Loucy (cell line): Measurements from ENCODE around the gene SURF6.

Experiments
- EZH2phosphoT487 ChIP-seq: fragments of 200-600 bp; IDR thresholded peaks from 2 replicates; pipeline ENCODE4 v1.6.1; 2018; ENCODE audit warnings: antibody characterized with exemption, mild to moderate bottlenecking, moderate library complexity, borderline replicate concordance
- TF ChIP-seq, protein P1 (sequence below): fragments of 200-600 bp; sonication (generic); conservative IDR thresholded peaks from 2 replicates; pipeline ENCODE4 v1.5.1; 2014; ENCODE audit warnings: mild to moderate bottlenecking, antibody characterized with exemption, low read length

DNA sequence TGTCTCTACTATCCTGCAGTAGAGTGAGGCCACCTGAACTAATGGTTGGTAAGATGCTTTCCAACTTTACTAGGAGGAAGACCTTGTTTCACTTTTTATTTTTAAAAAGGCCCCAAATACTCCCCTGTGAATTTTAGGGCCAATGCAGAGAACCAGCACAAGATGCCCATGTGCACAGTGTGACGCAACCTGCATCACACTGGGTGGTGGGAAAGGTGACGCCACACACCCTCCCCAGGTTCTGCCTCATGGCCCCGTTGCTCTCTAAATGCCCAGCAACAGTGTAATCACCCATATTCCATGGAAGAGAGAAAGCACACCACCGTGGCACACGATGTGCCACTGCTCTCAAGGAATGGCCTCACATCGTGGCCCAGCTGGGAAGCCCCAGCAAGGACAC, 33.4 kb upstream of the SURF6 start:
- TF ChIP-seq EZH2phosphoT487 = no peak
- TF ChIP-seq, protein P1, sequence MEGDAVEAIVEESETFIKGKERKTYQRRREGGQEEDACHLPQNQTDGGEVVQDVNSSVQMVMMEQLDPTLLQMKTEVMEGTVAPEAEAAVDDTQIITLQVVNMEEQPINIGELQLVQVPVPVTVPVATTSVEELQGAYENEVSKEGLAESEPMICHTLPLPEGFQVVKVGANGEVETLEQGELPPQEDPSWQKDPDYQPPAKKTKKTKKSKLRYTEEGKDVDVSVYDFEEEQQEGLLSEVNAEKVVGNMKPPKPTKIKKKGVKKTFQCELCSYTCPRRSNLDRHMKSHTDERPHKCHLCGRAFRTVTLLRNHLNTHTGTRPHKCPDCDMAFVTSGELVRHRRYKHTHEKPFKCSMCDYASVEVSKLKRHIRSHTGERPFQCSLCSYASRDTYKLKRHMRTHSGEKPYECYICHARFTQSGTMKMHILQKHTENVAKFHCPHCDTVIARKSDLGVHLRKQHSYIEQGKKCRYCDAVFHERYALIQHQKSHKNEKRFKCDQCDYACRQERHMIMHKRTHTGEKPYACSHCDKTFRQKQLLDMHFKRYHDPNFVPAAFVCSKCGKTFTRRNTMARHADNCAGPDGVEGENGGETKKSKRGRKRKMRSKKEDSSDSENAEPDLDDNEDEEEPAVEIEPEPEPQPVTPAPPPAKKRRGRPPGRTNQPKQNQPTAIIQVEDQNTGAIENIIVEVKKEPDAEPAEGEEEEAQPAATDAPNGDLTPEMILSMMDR = no peak
